Activated CD8-positive, alpha-beta T cell treated with anti-CD3 and anti-CD28 coated beads, Interleukin-2, amount 10 ng/mL, durations not matched to agents 7 days and 5 days (primary cell): Measurements from ENCODE around the gene OR2L5. TPM values are rescaled to one million over a fixed set of nuclear protein-coding genes. Genes with fewer than 3 reads are reported as not detected.

Source experiments
- ATAC-seq: fragments of 150-1000 bp; cut with Tn5 transposase; one replicate; pipeline ENCODE4 v1.10.0; 2021; ENCODE audit warnings: moderate library complexity
- CTCF ChIA-PET: fragments of 350-600 bp; sonication (Branson Sonifier 250); formaldehyde crosslinking; loops from one replicate; lab custom pipeline; 2021; ENCODE audit warnings: antibody characterized with exemption; lab: Charles Lee
- POLR2A ChIA-PET: fragments of 350-600 bp; sonication (Branson Sonifier 250); formaldehyde crosslinking; loops from one replicate; lab custom pipeline; 2021; ENCODE audit warnings: antibody characterized with exemption; lab: Charles Lee
- DNase-seq: peaks from one replicate; pipeline ENCODE4 v3.0.0-alpha.2; 2020
- H3K27ac Mint-ChIP-seq: one replicate; pipeline ENCODE4 v1.8.0; 2021; ENCODE audit warnings: mild to moderate bottlenecking, mixed read lengths
- H3K27me3 Mint-ChIP-seq: one replicate; pipeline ENCODE4 v1.8.0; 2021; ENCODE audit warnings: low read depth, mixed read lengths
- H3K36me3 Mint-ChIP-seq: one replicate; pipeline ENCODE4 v1.8.0; 2021; ENCODE audit warnings: low read depth, mixed read lengths
- H3K4me1 Mint-ChIP-seq: one replicate; pipeline ENCODE4 v1.8.0; 2021; ENCODE audit warnings: low read depth, mixed read lengths
- H3K4me3 Mint-ChIP-seq: one replicate; pipeline ENCODE4 v1.8.0; 2021; ENCODE audit warnings: mild to moderate bottlenecking, mixed read lengths
- H3K9me3 Mint-ChIP-seq: one replicate; pipeline ENCODE4 v1.8.0; 2022; ENCODE audit warnings: mixed read lengths; ENCODE audit not compliant: insufficient read depth
- total RNA-seq, 2 experiments: library from RNA; stranded (reverse); gene quantifications; one replicate each; pipeline ENCODE4 v1.2.3, GENCODE V29; 2021

OR2L5 gene
- total RNA-seq, 2 experiments from 2014 or later, result not detected

DNA sequence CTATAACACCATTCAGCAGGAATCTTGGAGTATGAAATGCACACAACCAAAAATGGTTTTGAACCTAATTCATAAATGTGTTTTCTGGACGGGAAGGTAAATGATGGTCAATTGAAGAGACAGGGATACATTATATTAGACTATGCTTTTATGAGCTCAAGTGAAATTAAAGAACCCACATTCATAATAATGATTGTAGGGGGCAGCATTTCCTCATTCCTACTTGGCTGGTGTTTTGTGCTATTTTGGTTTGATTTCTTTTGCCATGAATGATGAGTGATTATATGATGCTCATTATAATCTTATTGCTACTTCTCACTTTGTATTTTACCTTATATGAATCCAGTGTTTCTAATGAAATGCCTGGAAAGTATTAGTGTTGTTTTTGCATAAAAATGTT, 33.5 kb downstream of the OR2L5 start:
- H3K27me3 Mint-ChIP-seq, result no peaks in the 10 kb centered on the region
- H3K9me3 Mint-ChIP-seq, result peaks cover 7% of the 10 kb centered on the region
- ChIA-PET POLR2A (no interaction called here), CTCF (no interaction called here)
- no peaks in the 10 kb centered on the region for H3K36me3 Mint-ChIP-seq
- H3K27ac Mint-ChIP-seq, result no peak overlapping the region
- ATAC-seq (no peak), DNase-seq (no peak)
- no peaks in the 10 kb centered on the region for H3K4me1 Mint-ChIP-seq
- no peak overlapping the region for H3K4me3 Mint-ChIP-seq

- no peak overlapping the region for H3K4me3 Mint-ChIP-seq
- no peak overlapping the region for H3K27ac Mint-ChIP-seq
- DNase-seq (no peak), ATAC-seq (no peak)
- peaks cover 9% of the 10 kb centered on the region for H3K9me3 Mint-ChIP-seq
- no peaks in the 10 kb centered on the region for H3K27me3 Mint-ChIP-seq
- CTCF ChIA-PET, result no interaction called here
- H3K4me1 Mint-ChIP-seq, result no peaks in the 10 kb centered on the region
- POLR2A ChIA-PET, result interaction anchor here (0.6 kb wide), 1 partner anchor 843 kb away, joined by 3 read pairs; no protein-coding TSS in a partner anchor
- no peaks in the 10 kb centered on the region for H3K36me3 Mint-ChIP-seq
These were observed 41.2 kb downstream of the OR2L5 start for GRCh38 chr1:248054671-248055070.

DNA sequence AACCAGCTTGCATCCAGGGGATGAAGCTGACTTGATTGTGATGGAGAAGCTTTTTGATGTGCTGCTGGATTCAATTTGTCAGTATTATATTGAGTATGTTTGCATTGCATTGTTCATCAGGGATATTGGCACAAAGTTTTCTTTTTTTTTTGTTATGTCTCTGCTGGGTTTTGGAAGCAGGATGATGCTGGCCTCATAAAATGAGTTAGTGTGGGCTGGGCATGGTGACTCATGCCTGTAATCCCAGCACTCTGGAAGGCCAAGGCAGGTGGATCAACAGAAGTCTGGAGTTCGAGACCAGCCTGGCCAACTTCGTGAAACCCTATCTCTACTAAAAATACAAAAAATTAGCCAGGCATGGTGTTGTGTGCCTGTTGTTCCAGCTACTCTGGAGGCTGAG, 41.8 kb downstream of the OR2L5 start:
- peaks cover 9% of the 10 kb centered on the region for H3K9me3 Mint-ChIP-seq
- H3K4me1 Mint-ChIP-seq, result no peaks in the 10 kb centered on the region
- H3K27me3 Mint-ChIP-seq, result no peaks in the 10 kb centered on the region
- ChIA-PET CTCF (no interaction called here), POLR2A (interaction anchor here (0.6 kb wide), 1 partner anchor 843 kb away, joined by 3 read pairs; no protein-coding TSS in a partner anchor)
- ATAC-seq (no peak), DNase-seq (no peak)
- no peaks in the 10 kb centered on the region for H3K36me3 Mint-ChIP-seq
- H3K27ac Mint-ChIP-seq, result no peak overlapping the region
- H3K4me3 Mint-ChIP-seq, result no peak overlapping the region

DNA sequence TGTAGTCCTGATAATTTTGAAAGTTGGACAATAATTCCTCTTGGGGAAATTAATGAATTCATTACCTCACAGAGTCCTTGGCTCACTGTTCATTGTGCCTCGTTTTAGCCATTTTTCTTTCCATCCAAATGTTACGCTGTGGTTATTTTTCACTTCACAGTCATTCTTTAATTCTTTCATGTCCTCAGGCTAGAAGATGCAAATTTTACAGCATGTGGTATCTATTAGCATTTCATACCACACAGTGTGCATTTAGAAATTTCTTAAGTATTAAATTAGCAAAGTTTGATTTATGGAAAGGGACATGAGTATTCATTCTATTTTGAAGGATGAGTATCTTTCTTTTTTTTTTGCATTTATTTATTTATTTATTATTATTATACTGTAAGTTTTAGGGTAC, 51.6 kb downstream of the OR2L5 start:
- H3K4me3 Mint-ChIP-seq, result no peak overlapping the region

DNA sequence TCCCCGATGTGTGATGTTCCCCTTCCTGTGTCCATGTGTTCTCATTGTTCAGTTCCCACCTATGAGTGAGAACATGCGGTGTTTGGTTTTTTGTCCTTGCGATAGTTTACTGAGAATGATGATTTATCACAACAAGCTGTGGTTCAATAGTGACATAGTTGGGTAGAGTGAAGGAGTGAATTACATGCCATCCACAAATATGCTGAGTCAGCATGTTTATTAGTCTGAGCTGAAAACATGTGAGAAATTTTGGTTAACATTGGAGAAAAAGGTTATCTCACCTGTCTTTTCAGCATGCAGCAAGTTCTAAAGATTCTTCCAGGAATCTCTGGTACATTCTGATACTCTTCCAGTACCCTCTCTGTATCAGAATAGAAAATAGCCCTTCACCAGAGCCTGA, 52.1 kb downstream of the OR2L5 start:
- Mint-ChIP-seq H3K4me1 (no peaks in the 10 kb centered on the region), H3K27ac (no peak overlapping the region), H3K27me3 (no peaks in the 10 kb centered on the region), H3K4me3 (no peak overlapping the region), H3K36me3 (no peaks in the 10 kb centered on the region), H3K9me3 (no peaks in the 10 kb centered on the region)
- POLR2A ChIA-PET, result no interaction called here
- CTCF ChIA-PET, result no interaction called here
- DNase-seq (no peak), ATAC-seq (no peak)

More for the DNA sequence above, 51.6 kb downstream of the OR2L5 start:
- CTCF ChIA-PET, result no interaction called here
- POLR2A ChIA-PET, result no interaction called here
- ATAC-seq, result no peak
- H3K27ac Mint-ChIP-seq, result no peak overlapping the region
- DNase-seq, result no peak
- H3K4me1 Mint-ChIP-seq, result no peaks in the 10 kb centered on the region
- no peaks in the 10 kb centered on the region for H3K27me3 Mint-ChIP-seq
- H3K9me3 Mint-ChIP-seq, result no peaks in the 10 kb centered on the region
- no peaks in the 10 kb centered on the region for H3K36me3 Mint-ChIP-seq

Other genes with a start within 250 kb of the OR2L5 start
- not detected for gene OR14A16, start 189.5 kb upstream of the OR2L5 start, total RNA-seq
- gene OR11L1, start 171.8 kb upstream of the OR2L5 start, total RNA-seq, result not detected
- under 1 TPM; 0.21 to 0.74 TPM for gene TRIM58, start 156.5 kb upstream of the OR2L5 start, total RNA-seq
- not detected for gene OR2W3, start 118.1 kb upstream of the OR2L5 start, total RNA-seq
- not detected for gene OR2T8, start 93.4 kb upstream of the OR2L5 start, total RNA-seq
- not detected for gene OR2AJ1, start 88.8 kb upstream of the OR2L5 start, total RNA-seq
- gene OR2L8, start 64.8 kb upstream of the OR2L5 start, total RNA-seq, result under 1 TPM in 1 of 2 experiments, not detected in 1; 0.29 TPM
- not detected for gene OR2AK2, start 48.4 kb upstream of the OR2L5 start, total RNA-seq
- gene OR2L2, start 16.4 kb downstream of the OR2L5 start, total RNA-seq, result not detected
- not detected for gene OR2L3, start 33.2 kb downstream of the OR2L5 start, total RNA-seq
- gene OR2L13, start 81.5 kb downstream of the OR2L5 start, total RNA-seq, result not detected
- not detected for gene OR2M5, start 131.5 kb downstream of the OR2L5 start, total RNA-seq
- gene OR2M2, start 161.2 kb downstream of the OR2L5 start, total RNA-seq, result not detected
- gene OR2M3, start 183.6 kb downstream of the OR2L5 start, total RNA-seq, result not detected
- not detected for gene OR2M4, start 217.8 kb downstream of the OR2L5 start, total RNA-seq